Stimulated activated naive CD8-positive, alpha-beta T cell treated with anti-CD3 and anti-CD28 coated beads, Interleukin-15, amount 100 ng/mL, for 72 hours (primary cell): ENCODE measurements around the gene STK39.

ENCODE experiments used
- ATAC-seq: fragments of 150-1000 bp; cut with Tn5 transposase; 2 replicates; pipeline ENCODE4 v1.10.0; 2021; ENCODE audit warnings: mild to moderate bottlenecking, moderate library complexity
- DNase-seq, 2 donors: peaks; one replicate each; pipeline ENCODE4 v3.0.0; 2021 to 2022
- H3K27ac Mint-ChIP-seq, 2 donors: one replicate each; pipeline ENCODE4 v1.8.0; 2022; ENCODE audit warnings: mild to moderate bottlenecking in 2 of 2, mixed read lengths in 2 of 2, moderate library complexity in 2 of 2
- H3K27me3 Mint-ChIP-seq: one replicate; pipeline ENCODE4 v1.8.0; 2022; ENCODE audit warnings: mixed read lengths
- H3K4me1 Mint-ChIP-seq: one replicate; pipeline ENCODE4 v1.8.0; 2022; ENCODE audit warnings: mild to moderate bottlenecking, mixed read lengths
- H3K4me3 Mint-ChIP-seq, 2 donors: one replicate each; pipeline ENCODE4 v1.8.0; 2022; ENCODE audit warnings: mild to moderate bottlenecking in 2 of 2, mixed read lengths in 2 of 2, moderate library complexity in 1 of 2
- H3K9me3 Mint-ChIP-seq, 2 donors: one replicate each; pipeline ENCODE4 v1.8.0; 2022; ENCODE audit warnings: mixed read lengths in 2 of 2

STK39 gene

GRCh38 chr2:168185583-168186274 lies 61.7 kb downstream of the STK39 start:
- peaks cover 68% of the 10 kb centered on the region for H3K4me1 Mint-ChIP-seq
- H3K4me3 Mint-ChIP-seq, result no peak overlapping the region

GRCh38 chr2:168184681-168185513 lies 62.5 kb downstream of the STK39 start:
- Mint-ChIP-seq H3K27ac (no peak overlapping the region), H3K4me3 (no peak overlapping the region), H3K4me1 (peaks cover 60% of the 10 kb centered on the region), H3K27me3 (no peaks in the 10 kb centered on the region), H3K9me3 (no peaks in the 10 kb centered on the region)
- DNase-seq, result no peak
- no peak for ATAC-seq

More at GRCh38 chr2:168185583-168186274, 61.7 kb downstream of the STK39 start:
- no peaks in the 10 kb centered on the region for H3K9me3 Mint-ChIP-seq
- H3K27me3 Mint-ChIP-seq, result no peaks in the 10 kb centered on the region
- no peak overlapping the region for H3K27ac Mint-ChIP-seq
- ATAC-seq (no peak), DNase-seq (no peak)

GRCh38 chr2:168183308-168183997 lies 63.9 kb downstream of the STK39 start:
- Mint-ChIP-seq H3K4me3 (no peak overlapping the region), H3K9me3 (no peaks in the 10 kb centered on the region), H3K4me1 (peaks cover 61% of the 10 kb centered on the region), H3K27me3 (no peaks in the 10 kb centered on the region), H3K27ac (peak overlapping the region in 1 of 2 donors; percentile 69)
- DNase-seq (no peak), ATAC-seq (no peak)

GRCh38 chr2:168182550-168183249 lies 64.7 kb downstream of the STK39 start:
- H3K4me1 Mint-ChIP-seq, result peaks cover 62% of the 10 kb centered on the region
- H3K4me3 Mint-ChIP-seq, result no peak overlapping the region
- H3K9me3 Mint-ChIP-seq, result no peaks in the 10 kb centered on the region
- no peak for DNase-seq
- peak overlapping the region in 1 of 2 donors; percentile 69 for H3K27ac Mint-ChIP-seq
- ATAC-seq, result no peak
- H3K27me3 Mint-ChIP-seq, result no peaks in the 10 kb centered on the region

GRCh38 chr2:168181825-168182224 lies 65.6 kb downstream of the STK39 start:
- no peak overlapping the region for H3K27ac Mint-ChIP-seq
- DNase-seq, result no peak
- no peaks in the 10 kb centered on the region for H3K9me3 Mint-ChIP-seq
- no peak overlapping the region for H3K4me3 Mint-ChIP-seq
- ATAC-seq, result no peak
- H3K4me1 Mint-ChIP-seq, result peaks cover 68% of the 10 kb centered on the region
- H3K27me3 Mint-ChIP-seq, result no peaks in the 10 kb centered on the region

- H3K27ac Mint-ChIP-seq, result no peak overlapping the region
- H3K4me3 Mint-ChIP-seq, result no peak overlapping the region
- H3K9me3 Mint-ChIP-seq, result no peaks in the 10 kb centered on the region
- H3K27me3 Mint-ChIP-seq, result no peaks in the 10 kb centered on the region
- ATAC-seq (no peak), DNase-seq (no peak)
- peaks cover 68% of the 10 kb centered on the region for H3K4me1 Mint-ChIP-seq
These were observed 66.5 kb downstream of the STK39 start for GRCh38 chr2:168180914-168181313.

GRCh38 chr2:168180483-168180882 lies 66.9 kb downstream of the STK39 start:
- H3K4me3 Mint-ChIP-seq, result no peak overlapping the region
- no peaks in the 10 kb centered on the region for H3K9me3 Mint-ChIP-seq
- DNase-seq (no peak), ATAC-seq (no peak)
- H3K4me1 Mint-ChIP-seq, result peaks cover 64% of the 10 kb centered on the region
- H3K27ac Mint-ChIP-seq, result no peak overlapping the region
- no peaks in the 10 kb centered on the region for H3K27me3 Mint-ChIP-seq

GRCh38 chr2:168179592-168179991 lies 67.8 kb downstream of the STK39 start:
- H3K4me3 Mint-ChIP-seq, result no peak overlapping the region

GRCh38 chr2:168178520-168179324 lies 68.7 kb downstream of the STK39 start:
- ATAC-seq, result no peak
- peaks cover 63% of the 10 kb centered on the region for H3K4me1 Mint-ChIP-seq
- H3K4me3 Mint-ChIP-seq, result no peak overlapping the region
- no peaks in the 10 kb centered on the region for H3K9me3 Mint-ChIP-seq
- H3K27me3 Mint-ChIP-seq, result no peaks in the 10 kb centered on the region
- DNase-seq, result no peak
- H3K27ac Mint-ChIP-seq, result no peak overlapping the region

More at GRCh38 chr2:168179592-168179991, 67.8 kb downstream of the STK39 start:
- H3K27me3 Mint-ChIP-seq, result no peaks in the 10 kb centered on the region
- peaks cover 62% of the 10 kb centered on the region for H3K4me1 Mint-ChIP-seq
- H3K9me3 Mint-ChIP-seq, result no peaks in the 10 kb centered on the region
- ATAC-seq (no peak), DNase-seq (no peak)
- no peak overlapping the region for H3K27ac Mint-ChIP-seq

GRCh38 chr2:168176402-168176801 lies 71.0 kb downstream of the STK39 start:
- peaks cover 42% of the 10 kb centered on the region for H3K4me1 Mint-ChIP-seq
- DNase-seq (no peak), ATAC-seq (no peak)
- H3K4me3 Mint-ChIP-seq, result no peak overlapping the region
- H3K27me3 Mint-ChIP-seq, result no peaks in the 10 kb centered on the region
- H3K27ac Mint-ChIP-seq, result no peak overlapping the region
- H3K9me3 Mint-ChIP-seq, result no peaks in the 10 kb centered on the region

- no peak for ATAC-seq
- peaks cover 48% of the 10 kb centered on the region for H3K4me1 Mint-ChIP-seq
- H3K4me3 Mint-ChIP-seq, result no peak overlapping the region
- H3K9me3 Mint-ChIP-seq, result no peaks in the 10 kb centered on the region
- no peak for DNase-seq
- H3K27ac Mint-ChIP-seq, result no peak overlapping the region
- no peaks in the 10 kb centered on the region for H3K27me3 Mint-ChIP-seq
These were observed 71.9 kb downstream of the STK39 start for GRCh38 chr2:168175469-168175868.

- Mint-ChIP-seq H3K4me3 (peak overlapping the region; percentile 61 to 69), H3K9me3 (no peaks in the 10 kb centered on the region), H3K27me3 (no peaks in the 10 kb centered on the region), H3K27ac (peak overlapping the region in 1 of 2 donors; percentile 68), H3K4me1 (peaks cover 53% of the 10 kb centered on the region)
- ATAC-seq (peak; percentile 98), DNase-seq (peak in 1 of 2 donors; percentile 18)
These were observed 72.6 kb downstream of the STK39 start for GRCh38 chr2:168174756-168175155.

GRCh38 chr2:168172071-168172470 lies 75.3 kb downstream of the STK39 start:
- DNase-seq, result no peak
- no peaks in the 10 kb centered on the region for H3K9me3 Mint-ChIP-seq
- peaks cover 57% of the 10 kb centered on the region for H3K4me1 Mint-ChIP-seq
- no peaks in the 10 kb centered on the region for H3K27me3 Mint-ChIP-seq
- no peak for ATAC-seq
- no peak overlapping the region for H3K27ac Mint-ChIP-seq
- no peak overlapping the region for H3K4me3 Mint-ChIP-seq

GRCh38 chr2:168171059-168171762 lies 76.2 kb downstream of the STK39 start:
- Mint-ChIP-seq H3K27me3 (no peaks in the 10 kb centered on the region), H3K9me3 (no peaks in the 10 kb centered on the region), H3K4me3 (no peak overlapping the region), H3K27ac (no peak overlapping the region), H3K4me1 (peaks cover 58% of the 10 kb centered on the region)
- DNase-seq (no peak), ATAC-seq (no peak)
